A375 (cell line): ENCODE results near the gene IGF2BP3. TPM values are rescaled to one million over a fixed set of nuclear protein-coding genes. Genes with fewer than 3 reads are reported as not detected.

Source experiments
- small RNA-seq: library from RNA; depleted of rRNA; stranded (forward); fragments of <200 nt; gene quantifications from one replicate; pipeline ENCODE3, GENCODE V24; 2014
- total RNA-seq: library from RNA; depleted of rRNA; stranded (reverse); fragments of >200 nt; shearing (Covaris generic); gene quantifications from 2 replicates; pipeline ENCODE4 v1.2.3, GENCODE V29; 2014; rRNA removed

IGF2BP3 gene
- total RNA-seq = 121 and 146 TPM in 2 replicates

GRCh38 chr7:23470330-23471105 is at the start of gene IGF2BP3:
IGF2BP3 (minus strand) TSS chr7:23470491; CDS start chr7:23470110, 381 bp downstream.

GRCh38 chr7:23298885-23299769 is 171.2 kb downstream of the IGF2BP3 start, which contains the start of gene MALSU1:
MALSU1 (plus strand) TSS chr7:23299339; CDS start chr7:23299353, 14 bp downstream.

Small RNA genes lying within 50 kb of the gene (small RNA-seq; reads per million reads assigned to genes)
- gene AC079780.1 (not detected), gene RF00019 (not detected), gene RNU7-143P (not detected), gene SNORD65C (0.25 reads per million)

Other genes starting within 250 kb of the IGF2BP3 start
- gene GPNMB, start 223.7 kb downstream of the IGF2BP3 start, total RNA-seq = 25.9 and 26.3 TPM in 2 replicates
- gene MALSU1, start 171.2 kb downstream of the IGF2BP3 start, total RNA-seq = 193 and 194 TPM in 2 replicates
- gene TRA2A, start 61.5 kb upstream of the IGF2BP3 start, total RNA-seq = 22.4 and 25.3 TPM in 2 replicates
- gene CCDC126, start 126.9 kb upstream of the IGF2BP3 start, total RNA-seq = 4.0 and 6.5 TPM in 2 replicates
- gene FAM221A, start 209.7 kb upstream of the IGF2BP3 start, total RNA-seq = 1.6 and 1.8 TPM in 2 replicates
- gene STK31, start 239.7 kb upstream of the IGF2BP3 start, total RNA-seq = 0.23 and 0.29 TPM in 2 replicates